H7 (cell line): Measurements from ENCODE around the gene SAAL1. TPM values are rescaled to one million over a fixed set of nuclear protein-coding genes. Genes with fewer than 3 reads are reported as not detected.

Experiments used
- DNase-seq: peaks from one replicate; pipeline ENCODE4 v3.0.0; 2012
- H3K27me3 ChIP-seq: 2 replicates; pipeline ENCODE4 v1.6.0; 2011; ENCODE audit warnings: mild to moderate bottlenecking, low read length; ENCODE audit not compliant: control insufficient read depth, insufficient read depth
- H3K36me3 ChIP-seq: replicated peaks from 2 replicates; pipeline ENCODE4 v1.5.1; 2011; ENCODE audit warnings: low read length; ENCODE audit not compliant: control insufficient read depth, insufficient read depth
- H3K4me3 ChIP-seq: 2 replicates; pipeline ENCODE4 v1.5.1; 2011; ENCODE audit warnings: low read depth, mild to moderate bottlenecking, control low read depth, low read length, moderate library complexity; ENCODE audit not compliant: insufficient read depth
- total RNA-seq: library from RNA; depleted of rRNA; stranded (reverse); fragments of >200 nt; shearing (Covaris generic); gene quantifications from 2 replicates; pipeline ENCODE4 v1.2.3, GENCODE V29; 2014

Gene SAAL1
- total RNA-seq, 1 experiment from 2014 or later = 33.2 TPM

DNA sequence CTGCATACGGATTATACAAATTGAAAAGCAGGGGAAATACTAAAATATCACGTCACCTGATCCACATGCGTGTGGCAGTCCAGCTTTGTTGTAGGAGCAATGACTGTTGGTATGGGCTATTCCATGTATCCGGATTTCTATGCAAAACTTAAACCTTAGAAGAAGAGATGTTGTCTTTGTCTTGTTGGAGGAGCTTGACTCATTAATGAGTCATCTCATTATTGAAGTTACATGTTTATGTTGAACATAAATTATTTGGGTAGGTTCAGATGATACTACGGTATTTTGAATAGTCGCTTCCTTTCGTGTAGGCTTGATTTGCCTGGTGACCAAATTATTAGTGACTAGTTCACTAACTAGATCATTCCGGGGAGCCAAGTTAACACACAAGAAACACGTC lies 806 bp upstream of the SAAL1 start:
- peaks cover 2% of the 10 kb centered on the region for H3K36me3 ChIP-seq
- no peak for DNase-seq
- no peaks in the 10 kb centered on the region; the same call in 1 of the 2 replicates for H3K27me3 ChIP-seq
- H3K4me3 ChIP-seq = no peak overlapping the region

DNA sequence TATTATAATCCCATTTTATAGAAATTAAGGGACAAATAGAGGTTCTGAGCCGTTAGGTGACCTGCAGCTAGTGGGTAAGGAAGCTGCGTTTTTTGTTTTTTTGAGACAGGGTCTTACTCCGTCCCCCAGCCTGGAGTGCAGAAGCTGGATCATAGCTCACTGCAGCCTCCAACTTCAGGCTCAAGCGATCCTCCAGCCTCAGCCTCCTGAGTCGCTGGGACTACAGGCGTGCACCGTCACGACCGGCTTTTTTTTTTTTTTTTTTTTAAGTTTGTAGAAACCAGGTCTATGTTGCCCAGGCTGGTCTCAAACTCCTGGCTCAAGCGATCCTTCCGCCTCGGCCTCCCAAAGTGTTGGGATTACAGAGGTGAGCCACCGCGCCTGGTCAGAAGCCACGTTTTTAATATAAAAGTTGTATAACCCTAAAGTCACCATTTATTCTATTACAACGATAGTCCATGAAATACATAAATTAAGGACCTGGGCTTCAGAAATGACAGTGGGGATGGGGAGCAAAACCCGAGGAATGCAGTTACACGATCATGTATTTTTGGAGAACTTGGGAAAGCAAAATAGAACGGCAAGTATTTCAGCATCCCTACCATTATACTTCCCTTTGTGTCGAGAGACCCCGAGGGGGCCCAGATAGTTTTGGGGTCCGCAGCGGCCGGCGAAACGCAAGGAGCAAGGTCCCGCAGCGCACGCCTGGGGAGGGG lies 638 bp downstream of the SAAL1 start:
- H3K4me3 ChIP-seq = peak overlapping the region; percentile 100
- DNase-seq = no peak
- H3K36me3 ChIP-seq = peaks cover 2% of the 10 kb centered on the region
- H3K27me3 ChIP-seq = no peaks in the 10 kb centered on the region; the same call in 1 of the 2 replicates

GRCh38 chr11:18100926-18101656 lies 4.8 kb downstream of the SAAL1 start:
- DNase-seq = no peak
- Histone ChIP-seq H3K4me3 (no peak overlapping the region), H3K27me3 (no peaks in the 10 kb centered on the region), H3K36me3 (peaks cover 2% of the 10 kb centered on the region)

DNA sequence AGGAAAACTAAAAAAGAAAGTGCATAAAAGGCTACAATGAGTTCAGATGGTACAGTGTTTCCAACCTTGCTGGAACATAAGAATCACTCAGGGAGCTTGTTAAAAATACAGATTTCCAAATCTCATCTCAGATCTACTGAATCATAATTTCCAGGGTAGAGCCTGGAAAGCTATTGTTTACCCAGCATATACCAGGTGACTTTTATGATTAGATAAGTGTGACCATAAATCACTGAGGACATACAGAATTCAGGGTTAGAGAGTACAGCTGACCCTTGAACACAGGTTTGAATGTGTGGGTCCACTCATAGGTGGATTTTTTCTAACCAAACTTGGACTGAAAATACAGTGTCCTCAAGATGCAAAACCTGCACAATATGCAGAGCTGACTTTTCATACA lies 11.9 kb downstream of the SAAL1 start:
- DNase-seq = no peak
- H3K4me3 ChIP-seq = no peak overlapping the region
- no peaks in the 10 kb centered on the region for H3K27me3 ChIP-seq
- H3K36me3 ChIP-seq = peaks cover 16% of the 10 kb centered on the region

DNA sequence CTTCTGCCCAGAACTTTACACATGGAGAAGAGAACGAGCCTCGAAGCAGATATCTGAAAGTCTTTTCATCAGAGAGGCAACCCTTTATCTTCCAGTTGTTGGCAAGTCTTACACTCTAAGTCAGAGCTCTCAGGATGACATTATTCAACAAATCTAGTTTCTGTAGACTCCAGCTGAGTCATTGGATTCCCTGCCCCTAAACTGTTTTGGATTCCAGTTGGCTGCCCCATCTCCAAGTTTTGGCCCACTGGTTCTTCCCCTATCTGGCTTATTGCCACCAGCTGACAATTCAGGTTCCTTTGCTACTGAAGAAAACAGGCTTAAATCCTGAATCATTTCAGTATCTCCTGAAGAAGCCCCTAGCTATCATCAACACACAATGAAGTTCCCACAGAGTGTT lies 14.2 kb downstream of the SAAL1 start:
- no peaks in the 10 kb centered on the region for H3K27me3 ChIP-seq
- no peak for DNase-seq
- H3K4me3 ChIP-seq = no peak overlapping the region
- peaks cover 26% of the 10 kb centered on the region for H3K36me3 ChIP-seq

DNA sequence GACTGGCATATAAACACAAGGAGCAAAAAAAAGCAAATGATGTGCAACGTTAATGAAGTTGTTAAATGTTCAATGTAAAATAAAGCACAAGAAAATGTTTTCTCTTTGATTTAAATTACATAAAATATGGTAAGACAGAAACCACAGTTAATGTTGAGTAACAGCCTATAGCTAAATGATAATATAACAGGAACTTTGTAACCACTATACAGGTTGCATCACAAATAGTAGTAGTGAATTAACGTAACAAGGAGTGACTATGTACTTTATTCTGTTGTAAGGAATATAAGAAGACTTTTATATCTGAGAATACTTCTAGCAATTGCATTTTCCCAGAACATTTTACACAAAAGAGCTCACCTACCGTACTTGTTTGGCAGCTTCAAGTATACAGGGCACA lies 16.9 kb downstream of the SAAL1 start:
- no peak for DNase-seq
- Histone ChIP-seq H3K4me3 (no peak overlapping the region), H3K27me3 (no peaks in the 10 kb centered on the region), H3K36me3 (peaks cover 21% of the 10 kb centered on the region)

GRCh38 chr11:18088366-18088765 lies 17.5 kb downstream of the SAAL1 start:
- H3K27me3 ChIP-seq = no peaks in the 10 kb centered on the region
- peaks cover 17% of the 10 kb centered on the region for H3K36me3 ChIP-seq
- no peak overlapping the region for H3K4me3 ChIP-seq
- DNase-seq = no peak

- no peak overlapping the region for H3K4me3 ChIP-seq
- H3K27me3 ChIP-seq = no peaks in the 10 kb centered on the region
- H3K36me3 ChIP-seq = peaks cover 7% of the 10 kb centered on the region
- no peak for DNase-seq
Observed at GRCh38 chr11:18081551-18081950, 24.3 kb downstream of the SAAL1 start.

- no peak overlapping the region for H3K4me3 ChIP-seq
- DNase-seq = no peak
- no peaks in the 10 kb centered on the region for H3K27me3 ChIP-seq
- H3K36me3 ChIP-seq = peaks cover 5% of the 10 kb centered on the region
Observed at GRCh38 chr11:18080451-18080850, 25.4 kb downstream of the SAAL1 start.

DNA sequence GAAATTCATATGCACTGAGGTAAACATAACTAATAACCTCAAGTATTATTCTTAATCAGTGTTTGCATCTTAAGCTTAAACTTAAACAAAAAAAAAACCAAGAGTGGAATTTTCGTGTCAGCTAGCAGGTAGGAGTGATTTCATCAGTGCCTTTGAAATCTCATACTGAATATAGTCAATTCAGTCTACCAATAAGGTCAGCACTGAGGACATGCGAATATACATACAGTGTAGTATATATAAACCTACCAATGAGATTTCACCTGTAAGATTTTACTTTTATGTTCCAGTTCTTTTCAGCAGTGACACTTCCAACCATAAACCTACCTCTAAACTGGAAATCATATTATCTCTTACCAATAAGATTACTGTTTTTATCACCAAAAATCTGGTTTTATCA lies 27.0 kb downstream of the SAAL1 start:
- H3K4me3 ChIP-seq = no peak overlapping the region
- H3K27me3 ChIP-seq = no peaks in the 10 kb centered on the region
- DNase-seq = no peak
- H3K36me3 ChIP-seq = peaks cover 5% of the 10 kb centered on the region

- H3K27me3 ChIP-seq = no peaks in the 10 kb centered on the region
- DNase-seq = no peak
- H3K36me3 ChIP-seq = peaks cover under 1% of the 10 kb centered on the region
- no peak overlapping the region for H3K4me3 ChIP-seq
Observed at GRCh38 chr11:18075444-18075843, 30.4 kb downstream of the SAAL1 start.

DNA sequence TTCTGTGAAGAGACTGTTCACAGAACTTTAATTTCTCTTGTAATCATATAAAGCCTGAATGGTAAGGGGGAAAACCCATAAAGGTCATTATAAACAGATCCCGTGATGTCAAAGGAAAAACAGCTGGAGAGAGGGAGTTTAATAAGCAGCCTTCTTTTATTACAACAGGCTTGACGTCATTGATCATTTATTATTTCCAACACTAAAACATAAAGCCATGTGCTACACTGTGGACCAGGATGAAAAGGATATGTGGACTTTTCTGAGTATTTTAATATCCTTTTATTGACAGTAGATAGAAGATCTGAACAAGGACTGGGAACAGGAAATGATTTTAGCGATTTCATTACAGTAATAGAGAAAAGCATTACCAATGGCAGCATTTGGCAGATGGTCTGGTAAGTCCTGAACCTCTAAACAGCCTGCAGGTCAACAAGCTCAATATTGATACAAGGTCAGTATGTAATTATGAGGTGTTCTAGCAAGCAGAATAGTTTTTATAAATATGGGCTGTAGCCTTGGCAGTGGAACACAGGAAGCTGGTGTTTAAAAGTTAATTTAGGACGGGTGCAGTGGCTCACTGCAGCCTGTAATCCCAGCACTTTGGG lies 34.7 kb downstream of the SAAL1 start:
- DNase-seq = no peak
- Histone ChIP-seq H3K4me3 (no peak overlapping the region), H3K27me3 (no peaks in the 10 kb centered on the region), H3K36me3 (no peaks in the 10 kb centered on the region; the same call in 1 of the 2 replicates)

- no peak for DNase-seq
- Histone ChIP-seq H3K27me3 (no peaks in the 10 kb centered on the region), H3K4me3 (no peak overlapping the region), H3K36me3 (no peaks in the 10 kb centered on the region)
Observed at GRCh38 chr11:18067372-18067771, 38.5 kb downstream of the SAAL1 start.

DNA sequence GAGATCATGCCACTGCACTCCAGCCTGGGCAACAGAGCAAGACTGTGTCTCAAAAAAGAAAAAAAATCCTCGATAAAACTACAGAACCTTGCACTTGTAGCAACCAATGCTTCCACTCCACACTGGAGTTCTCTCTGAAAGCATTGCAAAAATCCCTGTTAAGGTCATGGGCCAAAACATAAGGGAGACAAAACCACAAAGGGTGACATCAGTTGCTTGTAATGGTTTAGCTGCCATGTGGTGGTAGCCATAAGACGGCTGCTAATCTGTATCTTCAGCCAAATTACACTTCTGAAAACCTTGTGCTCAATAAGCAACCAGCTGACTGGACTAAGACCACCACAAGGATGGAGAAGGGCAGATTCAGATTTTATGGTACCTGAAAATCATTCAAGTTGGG lies 39.3 kb downstream of the SAAL1 start:
- no peaks in the 10 kb centered on the region for H3K36me3 ChIP-seq
- no peaks in the 10 kb centered on the region for H3K27me3 ChIP-seq
- no peak overlapping the region for H3K4me3 ChIP-seq
- no peak for DNase-seq

DNA sequence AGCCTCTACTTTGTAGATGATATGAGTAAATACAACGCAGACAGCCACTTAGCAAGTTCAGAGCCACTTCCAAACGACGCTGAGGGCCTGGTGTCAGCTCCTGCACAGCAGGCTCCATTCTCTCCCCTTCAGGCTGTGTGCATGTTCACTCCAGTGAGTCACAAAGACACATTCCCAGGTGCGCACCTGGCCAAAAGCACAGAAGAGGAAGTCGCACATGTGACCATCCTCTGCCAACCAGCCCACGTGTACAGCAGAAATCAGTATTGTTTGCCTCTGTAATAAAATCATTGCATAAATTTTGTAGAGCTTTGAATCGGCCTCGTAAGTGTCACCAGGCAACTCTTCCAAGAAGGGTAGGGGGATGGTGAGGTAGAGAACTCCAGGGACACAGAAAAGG lies 40.3 kb downstream of the SAAL1 start:
- H3K36me3 ChIP-seq = no peaks in the 10 kb centered on the region
- no peak for DNase-seq
- no peaks in the 10 kb centered on the region for H3K27me3 ChIP-seq
- no peak overlapping the region for H3K4me3 ChIP-seq
